GM19238 (cell line): Measurements from ENCODE around the gene C6orf52.
"Not testable (repeated sequence)": the region's sequence is repeated elsewhere in the genome, so short reads cannot be mapped to it uniquely, and the experiment has no call there.

Source experiments
- DNase-seq: peaks from one replicate; pipeline ENCODE4 v3.0.0; 2011; ENCODE audit warnings: low spot score; ENCODE audit not compliant: insufficient read length

C6orf52 gene

GRCh38 chr6:10696655-10697054 is 2.2 kb upstream of the C6orf52 start:
- no peak for DNase-seq

DNA sequence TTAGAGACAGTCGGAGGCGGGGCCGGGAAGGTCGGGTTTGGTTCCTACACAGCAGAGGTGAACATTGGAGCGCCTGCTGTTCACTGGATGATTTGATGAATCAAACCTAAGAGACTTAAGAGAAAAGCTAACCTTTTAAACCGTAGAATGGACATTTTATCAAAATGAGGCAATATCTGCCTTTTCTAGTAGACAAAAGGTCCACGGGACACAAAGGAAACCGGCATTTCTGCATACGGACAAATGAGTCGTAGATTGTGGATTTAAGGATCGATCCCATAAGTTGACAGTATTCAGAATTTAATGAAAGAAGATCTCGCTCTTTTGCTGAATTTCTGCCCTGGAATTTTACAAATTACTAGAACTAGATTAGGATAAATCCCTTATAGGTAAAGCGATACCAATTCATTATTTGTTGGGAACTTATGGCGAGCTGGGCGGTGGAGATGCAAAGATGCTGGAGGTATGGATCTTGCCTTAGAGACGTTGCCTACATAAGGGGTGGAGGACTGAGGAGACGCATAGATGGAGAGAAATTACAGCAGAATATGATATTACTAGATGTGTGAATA is 756 bp upstream of the C6orf52 start:
- no peak for DNase-seq

DNA sequence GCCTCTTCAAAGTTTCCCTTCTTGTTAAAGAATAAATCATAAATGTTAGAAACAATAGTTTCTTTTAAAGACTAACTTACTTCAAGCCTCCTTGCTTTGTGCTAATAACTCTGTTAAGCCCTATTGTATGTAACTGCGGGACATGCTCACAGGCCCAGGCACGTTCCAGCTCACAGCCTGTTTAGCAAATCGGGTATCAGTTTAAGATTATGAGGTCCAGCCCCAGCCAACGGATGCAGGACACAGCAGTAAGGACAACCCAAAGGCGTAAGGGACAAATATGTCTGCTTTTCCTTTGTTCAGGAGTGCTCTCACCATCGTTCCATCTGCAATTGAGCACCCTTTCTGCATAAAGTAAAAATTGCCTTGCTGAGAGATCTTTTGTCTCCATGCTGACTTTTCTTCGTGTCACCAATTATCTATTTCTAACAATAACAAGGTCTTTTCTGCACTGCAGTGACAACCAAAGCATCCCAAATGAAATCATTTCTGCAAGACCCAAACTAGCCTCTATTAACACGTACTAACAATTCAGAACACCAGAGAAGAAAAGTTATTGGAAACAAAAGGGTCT is 1.4 kb downstream of the C6orf52 start:
- DNase-seq: no peak

DNA sequence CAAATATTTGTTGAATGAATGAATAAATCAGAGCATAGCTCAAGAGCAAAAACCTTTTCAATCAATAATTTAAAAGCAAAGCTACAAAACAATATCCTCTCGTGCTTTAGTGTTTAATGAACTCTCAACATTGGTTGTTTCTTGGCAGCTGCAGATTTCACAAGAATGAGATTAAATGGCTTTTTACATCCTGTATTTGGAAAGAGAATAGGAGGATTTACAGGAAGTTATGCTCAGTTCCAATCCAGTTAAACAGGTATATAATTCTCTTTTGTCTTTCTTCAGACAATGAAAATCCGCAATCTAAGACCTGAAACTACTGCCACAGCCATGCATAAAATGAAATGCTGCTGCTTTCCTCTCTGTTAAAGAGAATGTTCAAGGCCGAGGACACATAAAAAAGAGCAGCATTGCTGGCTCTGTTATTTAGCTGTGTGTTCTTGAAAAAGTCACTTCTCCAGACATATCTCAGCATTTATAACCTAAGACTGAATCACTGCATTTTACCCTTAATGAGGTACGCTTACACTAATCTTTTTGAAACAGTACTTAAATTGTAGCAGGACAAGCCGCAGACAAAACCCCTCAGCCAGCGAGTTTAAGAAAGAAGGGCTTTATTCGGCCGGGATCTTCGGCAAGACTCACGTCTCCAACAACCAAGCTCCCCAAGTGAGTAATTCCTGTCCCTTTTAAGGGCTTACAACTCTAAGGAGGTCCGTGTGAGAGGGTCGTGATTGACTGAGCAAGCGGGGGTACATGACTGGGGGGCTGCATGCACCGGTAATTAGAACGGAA is 3.6 kb downstream of the C6orf52 start:
- no peak for DNase-seq

DNA sequence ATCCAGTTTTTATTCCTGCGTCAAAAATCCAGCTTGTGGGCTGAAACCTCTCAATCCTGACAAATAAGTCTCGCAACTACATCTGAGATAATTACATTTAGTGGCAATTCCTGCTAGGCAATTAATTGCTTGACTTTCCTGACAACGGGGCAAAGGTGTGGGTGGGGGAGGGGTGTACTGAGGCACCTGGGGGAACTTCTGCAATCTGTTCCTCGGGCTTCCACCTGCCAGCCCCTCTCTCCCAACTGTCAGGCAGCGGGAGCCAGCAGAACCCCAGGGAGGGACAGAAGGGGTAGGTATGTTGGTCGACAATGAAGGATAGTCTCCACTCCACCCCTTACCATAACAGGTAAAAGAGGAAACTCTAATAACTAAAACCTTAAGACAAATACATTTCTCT is 6.8 kb downstream of the C6orf52 start:
- no peak for DNase-seq

DNA sequence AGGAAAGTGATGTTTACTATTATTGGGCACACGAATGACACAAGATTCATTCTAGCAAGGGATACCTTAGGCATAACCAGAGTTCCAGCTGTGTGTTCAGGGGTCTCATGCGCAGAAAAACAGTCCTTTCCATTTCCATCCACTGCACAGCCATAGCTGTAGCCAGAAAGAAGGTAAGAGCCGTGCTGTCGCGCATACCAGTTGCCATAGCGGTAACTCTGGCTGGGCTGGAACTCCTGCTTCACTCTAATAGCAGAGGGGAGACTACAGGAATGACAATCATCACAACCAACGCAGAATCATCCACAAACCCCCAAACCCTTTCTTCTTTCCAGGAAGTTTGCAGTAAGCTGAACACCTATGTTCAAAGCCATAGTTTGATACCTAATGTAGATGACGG is 7.5 kb downstream of the C6orf52 start:
- DNase-seq: no peak

DNA sequence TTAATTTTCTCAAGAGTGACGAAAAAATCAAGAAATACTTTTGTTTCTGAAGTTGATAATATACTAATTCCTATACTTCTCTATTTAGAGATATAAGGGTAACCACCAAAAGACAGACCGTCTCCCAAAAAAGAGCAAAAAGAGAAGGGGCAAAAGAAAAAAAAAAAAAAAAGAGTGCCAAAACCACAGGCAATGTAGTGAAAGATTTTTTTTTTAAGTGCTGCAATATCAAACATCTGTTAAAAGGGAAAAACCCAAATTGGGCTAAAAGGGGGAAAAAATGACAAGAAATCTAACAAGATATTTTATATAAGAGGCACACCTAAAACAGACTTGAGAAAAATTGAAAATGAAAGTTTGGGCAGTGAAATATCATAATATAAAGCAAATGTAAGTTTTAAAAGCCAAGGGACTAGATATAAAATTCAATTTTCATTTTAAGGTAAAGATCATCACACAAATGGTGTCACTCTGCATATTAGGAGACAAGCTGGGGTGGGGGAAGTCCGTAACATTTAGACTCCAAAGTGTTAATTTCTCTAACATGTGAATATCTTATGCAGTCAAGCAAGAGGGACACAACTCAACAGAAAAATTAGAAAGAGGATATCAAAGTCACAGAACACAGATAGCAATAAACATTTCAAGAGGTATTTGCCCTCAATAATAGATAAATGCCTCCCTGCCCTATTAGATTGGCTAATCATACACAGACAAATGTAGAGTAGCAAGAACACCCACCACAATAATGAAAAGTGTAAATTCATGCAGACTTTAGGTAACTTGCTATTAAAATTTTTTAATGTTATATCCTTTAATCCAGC is 9.1 kb downstream of the C6orf52 start:
- DNase-seq: no peak

DNA sequence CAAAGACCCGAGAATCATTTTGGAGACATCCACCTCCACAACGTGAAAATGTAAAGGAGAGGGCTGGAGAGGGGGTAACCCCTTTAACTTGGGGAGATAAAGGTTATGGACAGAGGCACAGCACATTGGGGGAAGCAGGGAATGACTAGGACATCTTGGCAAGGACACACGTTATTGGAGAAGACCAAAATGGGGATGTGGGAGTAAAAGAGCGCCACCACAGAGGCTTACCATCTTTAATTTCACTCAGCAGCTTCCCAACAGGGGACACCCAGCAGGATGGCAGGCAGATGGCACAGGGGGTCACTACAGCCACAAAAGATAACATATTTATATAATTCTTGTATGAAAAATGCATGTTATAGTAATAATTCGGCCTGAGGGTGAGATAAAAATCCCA is 9.8 kb downstream of the C6orf52 start:
- no peak for DNase-seq

- no peak for DNase-seq
These were observed 11.9 kb downstream of the C6orf52 start for GRCh38 chr6:10682355-10682988.

GRCh38 chr6:10681795-10682194 is 12.6 kb downstream of the C6orf52 start:
- no peak for DNase-seq

- no peak for DNase-seq
These were observed 16.0 kb downstream of the C6orf52 start for GRCh38 chr6:10678456-10678855.

DNA sequence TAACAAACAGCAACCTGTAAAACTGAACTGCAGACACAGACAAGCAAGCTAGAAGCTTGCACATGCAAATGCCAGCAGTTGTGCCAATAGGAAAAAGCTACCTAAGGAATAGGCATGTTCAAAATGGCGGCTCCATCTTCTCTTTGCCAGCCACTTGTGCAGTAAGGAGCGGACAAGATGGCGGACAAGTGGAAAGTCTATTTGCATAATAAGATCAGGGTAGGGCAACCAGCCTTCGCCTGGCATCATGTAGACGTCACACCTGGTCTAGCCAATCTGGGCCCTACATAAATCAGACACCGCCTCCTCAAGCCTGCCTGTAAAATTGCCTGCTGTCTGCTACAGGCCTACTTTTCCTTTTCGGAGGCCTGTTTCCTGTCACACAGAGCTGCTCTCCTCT is 18.0 kb downstream of the C6orf52 start:
- no peak for DNase-seq

DNA sequence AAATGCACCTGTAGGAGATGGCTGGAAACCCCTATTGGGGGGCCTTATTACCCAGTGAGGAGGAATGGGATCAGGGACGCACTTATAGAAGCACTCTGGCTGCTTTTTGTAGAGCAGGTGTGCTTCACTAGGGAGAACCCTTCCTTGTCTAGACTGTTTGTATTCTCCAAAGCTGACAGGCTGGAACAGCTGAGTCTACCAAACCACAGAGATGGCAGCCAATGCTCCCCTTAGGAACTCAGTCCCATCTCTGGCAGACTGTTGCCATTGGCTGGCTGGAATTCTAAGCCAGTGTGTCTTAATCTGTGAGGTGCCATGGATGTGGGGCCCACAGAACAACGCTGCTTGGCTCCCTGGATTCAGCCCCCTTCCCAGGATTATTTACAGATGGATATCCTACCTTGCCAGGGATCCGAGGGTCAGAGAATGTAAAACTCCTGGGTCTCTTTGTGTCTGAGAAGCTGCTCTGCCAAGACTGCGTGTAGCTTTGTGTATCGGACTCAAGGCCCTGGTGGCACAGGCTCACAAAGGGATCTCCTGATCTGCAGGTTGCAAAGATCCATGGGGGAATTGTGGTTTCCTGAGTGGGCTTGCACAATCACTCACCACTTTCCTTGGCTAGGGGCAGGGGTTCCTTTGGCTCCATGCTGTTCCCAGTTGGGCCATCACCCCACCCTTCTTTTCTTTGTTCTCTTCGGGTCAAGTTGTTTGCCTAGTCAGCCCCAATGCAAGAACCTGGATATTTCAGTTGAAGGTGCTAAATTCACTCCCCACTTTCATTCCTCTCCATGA is 26.1 kb downstream of the C6orf52 start:
- no peak for DNase-seq

DNA sequence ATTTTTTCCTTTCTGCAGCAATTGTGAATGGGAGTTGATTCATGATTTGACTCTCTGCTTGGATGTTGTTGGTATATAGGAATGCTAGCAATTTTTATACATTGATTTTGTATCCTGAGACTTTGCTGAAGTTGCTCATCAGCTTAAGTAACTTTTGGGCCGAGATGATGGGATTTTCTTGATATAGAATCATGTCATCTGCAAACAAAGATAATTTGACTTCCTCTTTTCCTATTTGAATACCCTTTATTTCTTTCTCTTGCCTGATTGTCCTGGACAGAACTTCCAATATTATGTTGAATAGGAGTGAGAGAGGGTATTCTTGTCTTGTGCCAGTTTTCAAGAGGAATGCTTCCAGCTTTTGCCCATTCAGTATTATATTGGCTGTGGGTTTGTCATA is 28.8 kb downstream of the C6orf52 start:
- not testable (repeated sequence) for DNase-seq

GRCh38 chr6:10662742-10663141 is 31.7 kb downstream of the C6orf52 start:
- DNase-seq: no peak

GRCh38 chr6:10662207-10662606 is 32.2 kb downstream of the C6orf52 start:
- DNase-seq: no peak

- DNase-seq: not testable (repeated sequence)
These were observed 33.8 kb downstream of the C6orf52 start for GRCh38 chr6:10660431-10661191.

DNA sequence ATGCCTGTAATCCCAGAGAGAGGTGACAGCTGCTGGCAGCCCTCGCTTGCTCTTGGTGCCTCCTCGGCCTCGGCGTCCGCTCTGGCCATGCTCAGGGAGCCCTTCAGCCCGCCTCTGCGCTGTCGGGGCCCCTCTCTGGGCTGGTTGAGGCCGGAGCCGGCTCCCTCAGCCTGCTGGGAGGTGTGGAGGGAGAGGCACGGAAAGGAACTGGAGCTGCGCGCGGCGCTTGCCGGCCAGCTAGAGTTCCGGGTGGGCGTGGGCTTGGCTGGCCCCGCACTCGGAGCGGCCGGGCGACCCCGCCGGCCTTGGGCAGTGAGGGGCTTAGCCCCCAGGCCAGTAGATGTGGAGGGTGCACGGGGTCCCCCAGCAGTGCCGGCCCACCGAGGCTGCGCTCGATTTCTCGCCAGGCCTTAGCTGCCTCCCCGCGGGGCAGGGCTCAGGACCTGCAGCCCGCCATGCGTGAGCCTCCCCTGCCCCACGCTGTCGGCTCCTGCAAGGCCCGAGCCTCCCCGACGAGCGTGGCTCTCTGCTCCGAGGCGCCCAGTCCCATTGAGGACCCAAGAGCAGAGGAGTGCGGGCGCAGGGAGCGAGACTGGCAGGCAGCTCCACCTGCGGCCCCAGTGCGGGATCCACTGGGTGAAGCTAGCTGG is 34.6 kb downstream of the C6orf52 start:
- no peak for DNase-seq

DNA sequence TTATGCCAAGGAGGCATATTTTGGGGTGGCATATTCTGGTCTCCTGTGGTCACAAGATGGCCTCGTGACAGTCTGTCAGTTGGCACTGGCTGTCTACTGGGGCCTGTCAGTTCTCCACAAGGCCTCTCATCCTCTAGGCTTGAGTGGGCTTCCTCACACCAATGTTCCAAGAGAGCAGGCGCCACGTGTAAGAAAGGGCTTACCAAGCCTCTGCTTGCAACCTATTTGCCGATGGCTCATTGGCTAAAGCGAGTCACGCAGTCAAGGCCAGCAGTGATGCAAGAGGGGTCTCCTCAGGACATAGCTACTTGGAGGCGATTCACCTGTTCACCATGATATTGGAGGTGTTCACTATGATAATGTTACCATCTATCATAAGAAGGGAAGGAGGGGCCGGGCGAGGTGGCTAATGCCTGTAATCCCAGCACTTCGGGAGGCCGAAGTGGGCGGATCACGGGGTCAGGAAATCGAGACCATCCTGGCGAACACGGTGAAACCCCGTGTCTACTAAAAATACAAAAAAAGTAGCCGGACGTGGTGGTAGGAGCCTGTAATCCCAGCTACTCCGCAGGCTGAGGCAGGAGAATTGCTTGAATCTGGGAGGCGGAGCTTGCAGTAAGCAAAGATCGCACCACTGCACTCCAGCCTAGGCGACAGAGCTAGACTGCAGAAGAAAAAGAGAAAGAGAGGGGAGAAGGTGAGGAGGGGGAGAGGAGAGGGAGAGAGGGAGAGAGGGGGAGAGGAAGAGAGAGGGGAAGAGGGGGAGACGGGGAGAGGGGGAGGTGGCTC is 35.3 kb downstream of the C6orf52 start:
- no peak for DNase-seq
